NCI-H1092 treated with DMSO at 0.1 percent for 48 hours (cell line): ENCODE data around the gene STIM1.
"Not testable (repeated sequence)": the region's sequence is repeated elsewhere in the genome, so short reads cannot be mapped to it uniquely, and the experiment has no call there.

ENCODE experiments used
- DNase-seq: peaks from one replicate; lab custom pipeline; 2025; lab: John Stamatoyannopoulos, UW

STIM1 gene

DNA sequence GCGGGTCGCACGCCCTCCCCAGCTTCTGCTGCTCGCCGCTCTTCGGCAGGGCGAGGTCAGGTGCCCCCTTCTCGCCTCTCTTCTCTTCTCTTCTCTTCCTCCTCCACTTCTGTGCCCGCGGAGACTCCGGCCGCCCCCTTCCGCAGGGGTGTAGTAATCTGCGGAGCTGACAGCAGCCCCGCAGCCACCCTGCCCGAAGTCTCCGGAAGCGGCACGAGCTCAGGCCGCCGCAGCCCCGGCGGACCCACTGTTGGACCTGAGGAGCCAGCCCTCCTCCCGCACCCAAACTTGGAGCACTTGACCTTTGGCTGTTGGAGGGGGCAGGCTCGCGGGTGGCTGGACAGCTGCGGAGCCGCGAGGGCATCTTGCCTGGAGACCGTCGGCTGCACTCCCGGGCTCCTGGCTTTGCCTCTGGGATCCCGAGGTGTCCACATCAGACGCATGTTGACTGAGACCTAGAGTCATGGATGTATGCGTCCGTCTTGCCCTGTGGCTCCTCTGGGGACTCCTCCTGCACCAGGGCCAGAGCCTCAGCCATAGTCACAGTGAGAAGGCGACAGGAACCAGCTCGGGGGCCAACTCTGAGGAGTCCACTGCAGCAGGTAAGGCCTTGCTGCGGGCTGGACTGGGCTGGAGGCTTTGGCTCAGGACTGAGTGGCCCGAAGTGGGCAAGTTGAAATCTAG, 486 bp downstream of the STIM1 start:
- DNase-seq, result peak; percentile 21

DNA sequence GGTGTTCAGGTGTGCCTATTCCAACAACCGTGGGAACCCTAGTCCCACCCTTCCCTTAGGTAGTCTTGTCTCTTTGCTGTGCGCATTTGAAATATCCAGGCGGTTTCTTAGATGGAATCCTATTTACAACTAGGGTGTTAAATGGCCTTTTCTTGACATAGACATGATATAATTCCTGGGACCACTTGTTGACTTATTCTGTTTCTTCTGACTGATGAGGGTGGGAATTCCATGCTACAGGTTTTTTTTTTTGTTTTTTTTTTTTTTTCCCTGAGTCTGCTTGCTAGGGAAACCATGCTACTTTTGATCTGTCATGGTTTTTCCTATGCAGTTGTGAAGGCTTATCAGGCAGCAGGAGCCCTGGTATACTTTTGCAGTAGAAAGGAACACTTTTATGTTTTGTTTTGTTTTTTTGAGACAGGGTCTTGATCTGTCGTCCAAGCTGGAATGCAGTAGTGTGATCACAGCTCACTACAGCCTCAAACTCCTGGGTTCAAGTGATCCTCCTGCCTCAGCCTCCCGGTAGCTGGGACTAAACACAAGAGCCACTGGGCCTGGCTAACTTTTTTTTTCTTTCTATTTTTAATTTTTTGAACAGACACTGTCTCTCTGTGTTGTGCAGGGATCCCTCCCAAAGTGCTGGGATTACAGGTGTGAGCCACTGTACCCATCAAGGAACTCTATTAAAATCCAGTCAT, 1.5 kb downstream of the STIM1 start:
- DNase-seq, result no peak

DNA sequence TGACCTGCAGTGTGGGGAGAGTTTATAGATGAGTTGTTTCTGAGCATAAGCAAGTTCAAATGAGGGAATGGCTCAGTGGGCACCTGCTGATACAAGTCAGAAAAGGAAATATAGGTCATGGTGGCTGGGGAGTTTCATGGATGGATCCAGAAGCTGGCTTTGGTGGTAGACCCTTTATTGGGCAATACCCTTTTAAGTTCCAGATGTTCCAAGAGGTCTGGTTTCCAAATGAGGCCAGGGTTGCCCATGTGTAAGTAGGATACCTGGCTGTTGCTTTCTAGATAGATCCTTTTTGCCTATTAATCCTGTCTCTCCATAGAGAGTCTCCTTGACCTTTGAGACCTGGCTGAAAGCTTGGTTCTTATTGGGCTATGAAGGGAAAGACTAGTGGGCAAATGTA, 2.2 kb downstream of the STIM1 start:
- no peak for DNase-seq

DNA sequence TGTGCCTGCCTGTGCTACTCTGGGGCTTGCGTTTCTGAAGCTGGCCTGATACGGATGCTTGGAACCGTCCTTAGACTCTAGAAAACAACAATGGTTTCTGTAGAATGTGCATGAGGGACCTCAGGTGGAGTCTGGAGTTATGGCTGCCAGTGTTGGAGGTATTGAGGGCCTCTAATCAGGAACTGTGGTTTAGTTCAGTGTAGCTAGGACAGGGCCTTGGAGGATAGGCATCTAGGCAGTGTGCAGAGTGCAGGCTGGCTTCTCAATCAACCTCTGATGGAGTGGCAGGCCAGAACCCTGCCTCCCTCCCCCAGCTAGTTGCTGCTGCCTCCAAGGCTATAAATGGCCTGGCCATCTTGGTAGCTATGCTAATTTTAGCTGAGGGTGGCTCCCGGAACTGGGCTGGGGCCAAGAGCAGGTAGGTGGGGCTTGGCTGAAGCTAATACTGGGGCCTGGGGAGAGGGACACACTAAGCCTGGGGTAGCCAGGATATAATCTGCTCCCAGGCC, 4.0 kb downstream of the STIM1 start:
- no peak for DNase-seq

DNA sequence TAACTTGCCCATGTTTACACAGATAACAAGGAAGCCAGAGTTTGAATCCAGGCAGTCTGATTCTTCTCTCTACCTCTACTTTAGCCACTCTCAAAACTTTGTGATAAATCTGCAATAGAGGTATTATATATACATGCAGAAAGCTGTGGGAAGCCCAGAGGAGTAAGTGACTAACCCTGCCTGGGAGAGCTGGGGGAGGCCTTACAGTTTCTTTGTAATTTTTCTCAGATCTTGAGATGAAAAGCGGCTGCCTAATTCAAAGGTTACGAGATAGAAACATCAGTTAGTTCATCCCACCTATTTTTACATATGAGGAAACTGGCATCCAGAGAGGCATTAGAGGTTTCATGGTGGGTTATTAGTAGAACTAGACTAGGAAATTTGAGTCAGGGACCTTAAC, 4.9 kb downstream of the STIM1 start:
- DNase-seq, result no peak

DNA sequence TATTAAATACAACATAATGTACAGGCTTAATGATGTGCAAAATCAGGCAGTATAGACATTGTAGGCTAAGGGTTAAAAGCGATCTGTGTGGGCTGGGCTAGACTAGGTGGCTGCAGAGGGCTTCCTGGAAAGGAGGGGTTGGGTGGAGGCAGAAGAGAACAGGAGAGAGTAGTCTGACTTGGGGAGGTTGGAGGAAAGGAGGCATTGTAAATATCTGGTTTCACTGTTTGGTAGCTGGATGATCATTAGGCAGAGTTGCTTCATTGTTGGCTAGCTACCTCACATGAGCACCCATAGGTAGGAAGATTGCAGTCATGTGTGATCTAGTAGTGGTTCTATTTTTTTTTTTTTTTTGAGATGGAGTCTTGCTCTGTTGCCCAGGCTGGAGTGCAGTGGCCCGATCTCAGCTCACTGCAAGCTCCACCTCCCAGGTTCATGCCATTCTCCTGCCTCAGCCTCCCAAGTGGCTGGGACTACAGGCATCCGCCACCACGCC, 5.5 kb downstream of the STIM1 start:
- DNase-seq, result not testable (repeated sequence)

DNA sequence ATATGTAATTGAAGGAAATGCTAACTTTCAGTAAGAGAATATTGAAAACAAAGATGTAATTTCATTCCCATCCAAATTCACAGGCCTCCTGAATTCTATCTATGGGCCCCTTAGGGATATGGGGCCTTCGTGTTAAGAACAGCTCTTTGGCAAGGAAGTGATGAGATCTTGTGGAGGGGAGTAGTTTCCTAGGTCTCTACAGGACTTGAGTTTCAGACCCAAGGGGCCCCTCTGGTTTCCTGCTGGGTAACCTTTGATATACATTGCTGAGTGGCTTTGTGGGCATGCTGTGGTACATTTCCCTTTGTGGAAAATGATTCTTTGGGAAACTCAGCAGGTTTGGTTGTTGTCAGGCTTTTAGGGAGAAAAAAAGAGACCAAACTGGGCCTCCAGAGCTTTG, 6.2 kb downstream of the STIM1 start:
- DNase-seq, result no peak

DNA sequence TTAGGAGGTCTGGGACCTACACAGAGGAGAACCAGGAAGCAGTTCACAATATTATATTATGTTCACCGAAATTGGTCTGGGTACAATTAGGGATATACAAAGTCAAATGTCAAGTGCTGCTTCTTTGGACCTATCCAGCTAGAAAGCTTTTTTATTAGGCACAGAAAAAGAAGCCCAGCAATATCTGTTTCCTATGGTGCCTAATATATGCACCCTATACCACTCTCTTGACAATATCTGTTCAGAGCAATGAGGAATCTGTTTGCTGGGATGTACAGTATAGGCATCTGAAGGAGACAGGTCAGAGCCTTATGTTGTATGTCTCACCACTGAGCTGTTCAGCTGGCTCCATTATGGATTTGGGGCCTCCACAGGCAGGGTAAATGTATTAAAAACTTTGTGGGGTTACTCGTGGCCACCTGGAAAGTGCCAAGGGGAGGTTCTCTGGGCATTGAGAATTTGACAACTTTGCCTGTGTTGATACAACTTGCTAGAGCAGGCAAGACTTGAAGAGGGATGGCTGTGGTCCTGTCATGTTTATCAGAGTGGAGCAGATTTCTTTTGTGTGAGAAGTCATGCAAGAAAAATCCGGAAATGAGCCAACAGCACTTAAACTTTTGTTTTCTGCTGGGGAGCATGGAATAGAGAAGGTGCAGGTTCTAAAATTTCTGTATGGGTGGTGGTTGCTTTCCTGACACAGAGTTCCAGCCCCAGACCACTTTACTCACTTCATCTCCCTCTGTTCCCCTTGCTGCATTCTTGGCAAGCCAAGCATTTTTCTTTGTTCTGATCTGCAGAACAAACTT, 10.1 kb downstream of the STIM1 start:
- no peak for DNase-seq

DNA sequence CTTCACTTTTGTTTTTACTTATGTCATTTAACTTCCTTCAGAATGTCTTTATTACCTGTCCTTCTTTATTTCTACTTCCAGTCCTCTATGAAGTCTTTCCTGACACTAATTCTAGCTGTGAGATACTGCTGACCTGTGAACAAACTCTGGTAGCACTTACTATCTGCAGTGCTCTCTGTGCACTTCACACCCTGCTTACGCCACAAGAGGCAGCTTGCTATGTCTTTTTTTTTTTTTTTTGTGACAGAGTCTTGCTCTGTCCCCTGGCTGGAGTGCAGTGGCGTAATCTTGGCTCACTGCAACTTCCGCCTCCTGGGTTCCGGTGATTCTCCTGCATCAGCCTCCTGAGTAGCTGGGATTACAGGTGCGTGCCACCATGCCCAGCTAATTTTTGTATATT, 10.7 kb downstream of the STIM1 start:
- no peak for DNase-seq

DNA sequence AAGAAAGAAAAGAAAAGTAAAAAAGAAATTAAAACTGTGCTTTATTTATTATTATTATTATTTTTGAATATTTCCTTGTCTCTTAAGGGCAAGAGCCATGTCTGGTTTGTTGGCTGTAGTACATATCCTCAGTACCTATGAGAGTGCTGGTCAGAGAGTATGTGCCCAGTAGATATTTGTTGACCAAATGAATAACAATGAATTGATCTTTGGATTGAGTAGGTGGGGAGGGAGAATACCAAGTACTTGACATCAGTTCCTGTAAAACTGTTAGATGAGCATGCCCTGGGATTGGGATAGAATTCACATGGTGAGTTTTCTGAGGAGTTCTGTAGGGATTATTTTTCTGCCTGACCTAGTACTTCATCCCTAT, 11.4 kb downstream of the STIM1 start:
- no peak for DNase-seq

DNA sequence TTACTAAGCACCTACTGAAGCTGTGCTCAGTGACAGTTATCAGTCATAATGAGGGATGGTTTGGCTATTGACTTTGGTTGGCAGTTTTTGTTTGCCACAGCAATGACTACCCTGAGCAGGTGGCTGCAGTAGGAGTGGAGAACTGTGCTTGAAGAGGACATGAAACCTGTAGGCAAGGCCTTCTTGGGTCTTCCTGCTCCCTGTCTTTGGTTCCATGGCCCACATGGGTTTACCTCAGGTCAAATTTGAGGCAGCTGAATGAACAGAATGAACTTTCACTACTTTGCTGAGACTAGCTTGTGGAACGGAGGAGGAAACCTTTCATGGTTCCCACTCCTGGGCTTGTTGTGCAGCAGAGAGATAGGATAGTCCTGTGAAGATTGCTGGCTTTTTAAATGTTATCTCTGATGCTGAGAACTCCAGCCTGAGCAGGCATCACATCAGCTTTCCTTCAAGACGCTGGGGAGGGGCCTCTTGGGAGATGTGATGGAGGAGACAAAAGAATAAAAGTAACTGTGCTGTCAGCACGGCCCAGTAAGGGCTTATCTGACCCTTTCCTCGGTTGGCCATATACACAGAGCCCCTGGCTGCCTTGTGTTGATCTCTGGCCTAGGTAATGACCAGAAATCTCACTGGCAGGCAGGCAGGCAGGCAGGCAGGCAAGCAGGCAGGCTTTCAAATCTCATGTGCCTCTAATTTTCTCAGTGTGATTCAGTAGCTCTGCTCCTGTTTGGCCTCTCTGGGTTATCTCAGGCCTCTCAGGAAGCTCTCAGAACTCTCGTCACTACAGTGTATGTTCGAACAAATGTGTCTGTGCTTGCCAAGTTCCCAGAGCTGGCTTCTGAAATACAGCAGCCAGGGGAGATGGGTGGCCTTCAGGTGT, 12.0 kb downstream of the STIM1 start:
- DNase-seq, result no peak

DNA sequence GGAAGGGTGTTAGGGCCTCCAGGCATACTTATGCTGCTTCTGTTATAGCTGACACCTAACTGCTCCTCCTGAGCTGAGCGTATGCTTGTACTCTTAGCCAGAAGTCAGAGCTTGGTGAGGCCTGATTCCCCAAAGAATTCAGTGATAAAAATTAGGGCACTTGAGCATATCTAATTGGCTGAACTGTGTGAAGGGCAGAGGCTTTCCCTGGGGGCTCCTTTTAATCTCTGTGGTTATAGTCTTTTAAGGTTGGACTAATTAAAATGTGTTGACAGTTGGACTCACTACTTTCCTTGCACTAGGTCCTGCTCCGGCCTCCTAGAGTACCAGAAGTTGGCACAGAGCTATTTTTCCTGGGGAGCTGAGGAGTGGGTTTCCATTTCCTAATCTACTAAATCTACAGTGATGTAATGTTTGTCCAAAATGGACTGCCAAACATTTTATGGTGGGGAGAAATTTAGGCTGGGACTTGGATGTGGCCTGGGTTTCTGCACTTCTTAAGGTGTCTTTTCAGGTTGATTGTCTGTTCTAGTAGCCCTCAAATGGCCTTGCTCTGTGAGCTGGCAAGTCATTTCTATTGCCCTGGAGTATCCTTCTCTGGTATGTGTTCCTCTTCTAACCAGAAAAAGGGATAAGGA, 18.4 kb downstream of the STIM1 start:
- DNase-seq, result no peak

DNA sequence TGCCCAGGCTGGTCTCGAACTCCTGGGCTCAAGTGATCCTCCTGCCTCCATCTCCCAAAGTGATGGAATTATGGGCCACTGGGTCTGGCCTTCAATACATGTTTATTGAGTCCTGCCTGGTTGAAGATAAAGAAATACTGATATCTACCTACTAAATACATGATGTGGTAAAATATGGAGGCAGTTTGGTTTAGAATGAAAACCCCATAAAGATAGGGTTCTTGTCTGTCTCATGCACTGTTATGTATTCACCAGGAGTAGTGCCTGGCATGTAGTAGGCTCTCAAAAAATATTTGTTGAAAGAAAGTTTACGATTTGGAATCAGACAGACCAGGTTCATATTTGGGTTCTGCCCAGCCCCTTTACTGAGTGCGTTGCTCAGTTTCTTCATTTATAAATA, 21.1 kb downstream of the STIM1 start:
- DNase-seq, result no peak

DNA sequence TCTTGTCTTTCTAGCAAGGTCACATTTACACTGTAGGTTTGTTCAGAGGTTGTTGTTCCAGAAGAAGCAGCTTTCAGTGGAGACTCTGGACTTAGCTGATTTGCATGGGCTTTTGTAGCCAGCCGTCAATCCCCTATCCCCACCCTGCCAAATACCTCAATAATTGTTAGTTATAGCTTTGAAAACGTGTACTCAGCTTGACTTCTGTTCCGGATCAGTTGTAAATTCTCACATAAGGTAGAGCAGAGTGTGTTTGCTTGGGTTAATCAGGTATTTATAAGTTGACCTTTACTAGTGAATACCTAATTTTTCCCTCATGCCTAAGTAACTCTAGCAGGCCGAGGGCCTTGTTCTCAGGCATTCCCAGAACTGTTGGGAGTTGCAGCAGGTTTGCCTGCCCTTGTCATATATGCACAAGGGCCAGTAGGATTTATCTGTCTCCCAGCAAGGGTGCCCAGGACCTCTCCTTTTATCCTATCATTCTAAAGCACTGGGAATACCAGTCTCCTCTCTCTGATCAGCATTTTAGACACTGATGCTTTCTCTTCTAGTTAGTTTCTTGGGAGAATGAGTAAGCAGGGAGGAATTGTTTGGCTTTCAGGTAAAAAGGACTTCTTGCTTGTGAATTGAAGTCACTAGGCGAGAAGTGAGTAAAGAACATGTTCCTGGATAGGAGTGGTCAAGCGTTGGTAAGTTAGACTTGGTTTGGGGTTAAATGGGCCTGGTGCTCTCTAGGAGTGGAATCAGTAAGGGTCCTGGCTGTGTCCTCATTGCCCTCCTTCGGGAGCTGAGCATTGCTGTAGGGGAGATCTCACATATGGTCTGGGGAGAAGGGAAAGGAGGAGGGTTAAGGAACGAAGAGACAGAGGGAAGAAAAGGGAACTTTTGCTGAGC, 22.1 kb downstream of the STIM1 start:
- no peak for DNase-seq

DNA sequence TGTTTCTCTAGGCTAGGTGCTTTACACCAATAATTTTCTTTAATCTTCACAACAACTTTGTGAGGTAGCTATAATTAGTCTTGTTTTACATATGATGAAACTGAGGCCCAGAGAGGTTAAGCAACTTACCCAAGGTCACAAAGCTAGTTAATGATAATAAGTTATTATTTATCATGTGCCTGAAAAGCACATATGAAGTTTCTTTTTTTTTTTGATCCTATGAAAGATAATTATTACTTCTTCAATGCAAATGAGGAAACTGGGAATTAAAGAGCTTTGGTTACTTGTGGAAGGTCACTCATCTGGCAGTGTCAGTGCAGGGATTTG, 22.8 kb downstream of the STIM1 start:
- no peak for DNase-seq

DNA sequence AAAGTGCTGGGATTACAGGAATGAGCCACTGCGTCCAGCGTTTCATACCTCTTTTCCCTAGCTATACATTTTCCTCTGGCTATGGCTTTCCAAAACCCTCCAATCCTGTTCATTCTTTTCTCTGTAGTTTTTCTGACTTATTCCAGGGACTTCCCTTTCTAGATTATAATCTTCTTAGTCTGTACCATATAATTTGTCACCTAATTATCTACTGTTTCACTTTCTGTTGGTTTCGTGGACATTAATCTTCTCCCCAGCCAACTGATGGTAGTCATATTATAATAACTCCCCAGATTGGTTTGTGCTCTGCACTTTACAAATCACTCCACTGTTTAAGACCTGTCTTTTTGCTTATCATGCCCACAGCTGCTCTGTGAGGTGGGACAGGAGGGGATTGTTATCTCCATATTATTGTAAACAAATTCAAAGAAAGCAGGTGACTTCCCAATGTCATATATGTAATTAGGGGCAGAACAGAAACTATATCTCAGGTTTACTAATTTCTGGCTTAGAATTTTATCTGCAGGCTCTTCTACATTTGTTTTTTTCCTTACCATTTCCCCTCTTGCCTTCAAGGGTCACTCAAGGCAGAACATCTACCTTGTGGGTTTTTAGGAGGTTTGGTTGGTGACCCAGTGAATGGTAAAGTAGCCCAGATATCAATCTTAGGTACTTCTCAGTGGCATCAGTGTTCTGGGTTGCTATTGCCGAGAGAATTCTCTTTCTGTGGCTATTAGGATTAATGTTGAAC, 23.9 kb downstream of the STIM1 start:
- DNase-seq, result no peak

DNA sequence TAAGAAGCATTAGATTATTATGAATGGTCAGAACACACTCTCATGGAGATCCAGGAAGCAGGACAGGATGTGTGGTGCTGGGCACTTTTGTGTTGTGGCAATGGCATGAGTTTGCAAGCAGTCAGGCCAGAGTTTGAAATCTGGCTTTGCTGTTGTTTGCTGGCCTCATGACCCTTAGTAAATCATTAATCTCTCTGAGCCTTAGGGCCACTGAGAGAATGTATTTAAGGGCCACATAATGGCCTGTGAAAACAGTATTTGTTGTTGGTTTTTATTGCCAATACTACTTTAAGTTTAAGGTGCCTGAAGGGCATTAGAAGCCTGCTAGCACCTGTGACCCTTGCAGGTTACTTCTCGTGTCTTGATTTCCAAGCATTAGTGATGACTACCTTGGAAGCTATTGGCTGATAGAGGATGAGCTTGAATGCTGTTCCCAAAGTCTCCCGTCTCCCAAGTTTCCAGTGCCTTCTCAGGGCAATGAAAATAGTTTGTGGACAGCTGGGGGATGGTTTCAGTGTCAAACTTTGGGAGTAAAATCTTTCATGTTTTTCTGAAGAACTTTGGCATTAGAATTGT, 24.6 kb downstream of the STIM1 start:
- DNase-seq, result no peak

DNA sequence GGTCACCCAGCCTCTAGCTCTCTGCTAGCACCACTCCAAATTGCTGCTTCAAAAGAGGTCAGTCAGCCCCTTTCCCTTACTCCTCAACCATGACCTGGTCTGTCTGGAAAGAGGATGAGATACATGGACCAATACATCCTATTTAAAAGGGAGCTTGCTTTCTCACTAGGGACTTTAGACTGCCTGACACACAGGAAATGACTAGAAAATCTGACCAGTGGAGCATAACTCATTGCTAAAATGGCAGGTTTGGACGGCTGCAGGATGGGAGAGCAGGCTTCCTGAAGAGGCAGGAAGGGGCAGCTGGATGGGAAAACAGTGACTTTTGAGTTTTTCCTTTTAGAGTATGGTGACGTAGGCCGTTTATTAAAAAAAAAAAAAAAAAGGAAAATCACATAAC, 25.3 kb downstream of the STIM1 start:
- DNase-seq, result no peak

DNA sequence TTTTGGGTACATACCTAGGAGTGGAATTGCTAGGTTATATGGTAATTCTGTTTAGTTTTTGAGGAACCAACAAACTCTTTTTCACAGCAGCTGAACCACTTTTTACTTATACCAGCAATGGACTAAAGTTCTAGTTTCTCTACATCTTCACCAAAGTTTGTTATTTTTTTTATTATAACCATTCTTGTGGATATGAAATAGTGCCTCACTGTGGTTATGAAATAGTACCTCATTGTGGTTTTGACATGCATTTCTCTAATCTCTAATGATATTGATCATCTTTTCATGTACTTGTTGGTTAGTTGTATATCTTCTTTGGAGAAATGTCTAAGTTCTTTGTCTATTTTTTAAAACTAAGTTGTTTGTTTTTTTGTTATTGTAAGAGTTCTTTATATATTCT, 27.2 kb downstream of the STIM1 start:
- no peak for DNase-seq
